Stimulated activated CD8-positive, alpha-beta memory T cell treated with anti-CD3 and anti-CD28 coated beads, Interleukin-4, amount 100 ng/mL, for 48 hours (primary cell): ENCODE results near the gene ZNF821.
"Not testable (repeated sequence)": the region's sequence is repeated elsewhere in the genome, so short reads cannot be mapped to it uniquely, and the experiment has no call there.

Experiments
- DNase-seq: peaks from one replicate; pipeline ENCODE4 v3.0.0-alpha.2; 2020

Gene ZNF821

GRCh38 chr16:71855937-71856662 is 27.9 kb downstream of the ZNF821 start:
- peak; percentile 51 for DNase-seq

GRCh38 chr16:71854369-71854948 is 29.5 kb downstream of the ZNF821 start:
- DNase-seq: no peak

- DNase-seq: no peak
Measured at GRCh38 chr16:71853413-71853812, 30.6 kb downstream of the ZNF821 start.

- DNase-seq: no peak
Measured at GRCh38 chr16:71852561-71852960, 31.4 kb downstream of the ZNF821 start.

GRCh38 chr16:71852158-71852557 is 31.8 kb downstream of the ZNF821 start:
- no peak for DNase-seq

GRCh38 chr16:71851746-71852145 is 32.2 kb downstream of the ZNF821 start:
- DNase-seq: no peak

- DNase-seq: no peak
Measured at GRCh38 chr16:71848622-71849021, 35.4 kb downstream of the ZNF821 start.

- DNase-seq: no peak
Measured at GRCh38 chr16:71847096-71847495, 36.9 kb downstream of the ZNF821 start.

- peak; percentile 34 for DNase-seq
Measured at GRCh38 chr16:71846431-71846830, 37.6 kb downstream of the ZNF821 start.

GRCh38 chr16:71845639-71846430 is 38.1 kb downstream of the ZNF821 start, which contains the start of gene ATXN1L:
ATXN1L (plus strand) TSS chr16:71845976; CDS start chr16:71849741, 3,765 bp downstream.
- DNase-seq: peak; percentile 96

- no peak for DNase-seq
Measured at GRCh38 chr16:71843572-71843971, 40.4 kb downstream of the ZNF821 start.

- no peak for DNase-seq
Measured at GRCh38 chr16:71840052-71840451, 43.9 kb downstream of the ZNF821 start.

- no peak for DNase-seq
Measured at GRCh38 chr16:71837150-71837549, 46.8 kb downstream of the ZNF821 start.

- no peak for DNase-seq
Measured at GRCh38 chr16:71834291-71834690, 49.7 kb downstream of the ZNF821 start.

- DNase-seq: not testable (repeated sequence)
Measured at GRCh38 chr16:71832112-71832511, 51.9 kb downstream of the ZNF821 start.

GRCh38 chr16:71831698-71832097 is 52.3 kb downstream of the ZNF821 start:
- DNase-seq: not testable (repeated sequence)

GRCh38 chr16:71830359-71830758 is 53.6 kb downstream of the ZNF821 start:
- DNase-seq: no peak

GRCh38 chr16:71826533-71827017 is 57.4 kb downstream of the ZNF821 start:
- no peak for DNase-seq

- not testable (repeated sequence) for DNase-seq
Measured at GRCh38 chr16:71817155-71817500, 66.9 kb downstream of the ZNF821 start.

GRCh38 chr16:71811261-71811803 is 72.7 kb downstream of the ZNF821 start:
- no peak for DNase-seq

GRCh38 chr16:71810155-71810530 is 73.8 kb downstream of the ZNF821 start:
- DNase-seq: not testable (repeated sequence)
